GM19463 (cell line): ENCODE results near the gene MIX23.

ENCODE experiments used
- ATAC-seq: cut with Tn5 transposase; IDR thresholded peaks from one replicate; pipeline ENCODE4 v1.9.1; 2021; ENCODE audit warnings: mild to moderate bottlenecking, moderate library complexity; ENCODE audit not compliant: unreplicated experiment

Gene MIX23

DNA sequence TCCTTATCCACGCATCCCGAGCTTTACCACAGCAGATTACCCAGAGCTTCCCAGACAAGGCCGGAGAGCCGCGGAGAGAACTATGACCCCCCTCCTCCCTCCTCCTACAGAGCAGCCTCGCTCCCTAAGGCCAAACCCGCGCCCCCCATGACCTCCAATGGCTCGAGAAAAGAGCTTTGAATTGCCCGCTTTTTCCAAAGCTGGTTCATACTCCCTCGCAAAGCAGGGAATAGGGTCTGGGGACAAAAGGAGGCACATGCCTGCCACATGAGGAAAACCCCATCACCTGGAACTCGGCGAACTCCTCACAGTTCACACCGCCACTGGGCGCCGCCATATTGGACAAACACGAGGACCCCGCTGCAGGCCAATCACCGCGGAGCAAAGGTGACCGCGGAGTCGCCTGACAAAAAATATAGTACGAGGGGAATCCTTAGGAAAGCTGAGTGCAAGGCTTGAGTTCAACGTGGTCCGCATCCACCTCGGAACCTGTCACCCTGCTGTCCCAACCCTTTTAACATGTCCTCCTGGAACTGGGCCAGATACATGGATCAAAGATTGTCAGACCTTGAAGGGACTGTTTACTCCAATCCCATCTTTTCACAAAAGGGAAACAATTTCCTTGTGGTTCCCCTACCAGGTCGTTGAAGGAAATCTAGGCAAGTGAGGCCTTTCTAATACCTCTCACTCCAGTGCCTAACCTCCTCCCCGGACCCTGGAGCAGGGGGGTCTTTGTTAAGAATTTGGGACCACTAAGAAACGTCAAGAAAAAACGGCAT lies at the start of gene MIX23:
Gene MIX23 (minus strand): TSS at position 344 of the 779 bp plus-strand sequence. CDS start 7 bp downstream, at position 337.
- peak; percentile 31 for ATAC-seq

DNA sequence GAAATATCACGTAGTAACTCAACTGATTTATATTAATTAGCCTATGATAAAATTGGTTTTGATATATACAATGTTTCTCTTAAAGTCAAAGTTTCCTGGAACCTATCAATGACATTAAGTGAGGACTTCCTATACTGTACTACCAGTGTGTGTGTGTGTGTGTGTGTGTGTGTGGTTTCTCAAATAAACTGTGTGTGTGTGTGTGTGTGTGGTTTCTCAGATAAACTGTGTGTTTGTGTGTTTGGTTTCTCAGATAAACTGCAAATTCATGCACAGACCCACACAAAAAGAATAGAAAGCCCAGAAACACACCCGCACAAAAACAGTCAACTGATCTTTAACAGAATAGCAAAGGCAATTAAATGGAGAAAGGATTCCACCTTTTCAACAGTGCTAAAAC lies 47.3 kb upstream of the MIX23 start:
- no peak for ATAC-seq

- ATAC-seq = no peak
These were observed 44.9 kb upstream of the MIX23 start for GRCh38 chr3:122427857-122428471.

- no peak for ATAC-seq
These were observed 38.8 kb upstream of the MIX23 start for GRCh38 chr3:122421836-122422235.

GRCh38 chr3:122421101-122421500 lies 38.1 kb upstream of the MIX23 start:
- no peak for ATAC-seq

DNA sequence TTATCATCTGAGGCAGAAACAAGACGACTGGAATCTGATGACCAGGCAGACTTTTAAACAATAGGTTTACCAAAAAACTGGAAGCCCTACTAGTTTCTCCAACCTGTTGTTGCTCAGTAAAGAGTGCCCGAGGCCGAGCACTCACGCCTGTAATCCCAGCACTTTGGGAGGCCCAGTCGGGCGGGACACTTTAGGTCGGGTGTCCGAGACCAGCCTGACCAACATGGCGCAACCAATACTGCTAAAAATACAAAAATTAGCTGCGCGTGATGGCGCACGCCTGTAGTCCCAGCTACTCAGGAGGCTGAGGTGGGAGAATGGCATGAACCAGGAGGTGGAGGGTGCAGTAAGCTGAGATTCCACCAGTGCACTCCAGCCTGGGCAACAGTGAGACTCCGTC lies 33.9 kb upstream of the MIX23 start:
- no peak for ATAC-seq

DNA sequence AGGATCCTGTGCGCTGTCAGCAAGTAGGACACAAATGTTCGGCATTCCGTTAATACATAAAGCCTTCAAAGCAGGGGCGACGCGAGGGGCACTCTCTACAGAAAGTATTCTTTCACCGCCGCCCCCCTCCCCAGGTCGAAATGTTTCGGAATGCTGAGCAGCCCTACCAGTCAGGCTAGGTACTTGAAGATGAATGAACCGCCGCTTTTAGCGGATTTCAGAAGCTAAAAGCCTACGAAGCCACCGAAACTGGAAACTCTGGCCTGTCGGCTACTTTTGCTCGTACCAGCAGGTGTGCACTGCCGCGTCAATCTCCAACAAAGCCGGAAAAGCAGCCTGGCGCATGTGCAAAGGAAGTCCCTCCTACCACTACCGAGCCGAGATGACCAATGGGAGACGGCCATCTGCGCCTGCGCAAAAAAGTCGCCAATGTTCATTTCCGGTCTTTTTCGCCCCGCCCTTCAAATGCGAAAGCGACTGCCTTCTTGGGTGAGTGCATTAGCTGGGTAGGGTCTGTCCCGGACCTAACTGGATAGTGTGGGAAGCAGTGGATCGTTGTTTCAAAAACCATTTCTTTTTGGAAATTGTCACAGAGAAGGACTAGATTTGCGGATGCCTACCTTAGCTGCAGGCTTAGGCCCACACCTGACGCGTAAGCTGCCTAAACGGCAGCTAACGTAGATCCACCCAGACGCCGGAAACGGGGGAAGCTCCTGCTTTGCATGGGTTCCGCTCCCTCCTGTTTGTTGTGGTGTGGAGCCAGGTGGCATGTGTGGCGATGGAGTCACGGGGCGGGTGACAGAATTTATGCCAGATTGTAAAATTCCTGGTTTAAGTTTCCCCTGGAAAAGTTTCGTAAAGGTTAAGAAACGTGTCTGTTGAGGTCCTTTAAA lies 33.0 kb upstream of the MIX23 start, which contains the start of gene WDR5B:
Gene WDR5B (minus strand): TSS at position 301 of the 893 bp plus-strand sequence. CDS start 534 bp downstream, outside the sequence.
- ATAC-seq = peak; percentile 87

DNA sequence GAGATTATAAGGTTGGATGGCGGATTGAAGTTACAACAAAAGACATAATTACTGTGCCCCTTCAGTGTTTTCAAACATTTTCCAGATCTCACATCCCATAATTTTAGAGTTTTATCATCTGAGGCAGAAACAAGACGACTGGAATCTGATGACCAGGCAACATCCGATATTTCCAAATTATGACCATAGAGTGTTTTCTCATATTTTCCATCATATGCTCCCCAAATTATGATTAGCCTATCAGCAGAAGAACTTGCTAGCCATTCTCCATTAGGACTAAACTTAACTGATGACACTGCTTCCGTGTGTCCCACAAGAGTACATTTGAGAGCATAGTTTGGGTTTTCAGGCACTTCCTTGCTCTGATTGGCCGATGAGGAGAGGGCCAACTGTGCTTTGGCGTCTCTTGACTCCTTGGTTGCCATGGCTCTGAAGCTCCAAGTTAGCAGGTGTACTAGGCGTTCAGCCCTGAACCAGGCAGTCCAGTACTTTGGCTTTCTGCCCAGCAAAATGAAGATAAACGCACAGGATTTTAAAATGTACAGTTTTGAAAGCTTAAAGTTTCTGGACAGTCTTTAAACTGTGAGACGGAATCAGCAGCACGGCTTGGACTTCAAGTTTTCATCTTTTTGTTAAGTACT lies 32.2 kb upstream of the MIX23 start:
- ATAC-seq = peak; percentile 44

GRCh38 chr3:122414391-122414790 lies 31.4 kb upstream of the MIX23 start:
- ATAC-seq = no peak

- no peak for ATAC-seq
These were observed 27.6 kb upstream of the MIX23 start for GRCh38 chr3:122410639-122411038.

GRCh38 chr3:122410111-122410510 lies 27.1 kb upstream of the MIX23 start:
- no peak for ATAC-seq

- no peak for ATAC-seq
These were observed 26.4 kb upstream of the MIX23 start for GRCh38 chr3:122409446-122409845.

- ATAC-seq = no peak
These were observed 24.9 kb upstream of the MIX23 start for GRCh38 chr3:122407946-122408345.

DNA sequence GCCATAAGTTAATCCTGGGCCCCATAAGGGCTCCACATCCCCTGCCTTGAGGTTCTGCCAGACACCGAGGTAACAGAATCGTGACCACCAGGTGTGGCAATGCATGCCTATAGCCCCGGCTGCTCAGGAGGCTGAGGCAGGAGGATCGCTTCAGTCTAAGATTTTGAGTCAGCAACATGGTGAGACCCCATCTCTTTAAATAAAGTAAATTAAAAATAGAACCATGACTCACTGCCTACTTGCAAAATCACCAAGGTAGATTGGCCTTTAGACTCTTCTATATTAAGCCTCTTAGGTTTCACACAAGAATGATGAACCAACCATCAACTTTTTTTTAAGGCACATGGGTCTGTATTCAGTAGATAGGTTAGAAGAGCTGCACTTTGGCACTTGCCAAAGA lies 23.2 kb upstream of the MIX23 start:
- ATAC-seq = no peak

DNA sequence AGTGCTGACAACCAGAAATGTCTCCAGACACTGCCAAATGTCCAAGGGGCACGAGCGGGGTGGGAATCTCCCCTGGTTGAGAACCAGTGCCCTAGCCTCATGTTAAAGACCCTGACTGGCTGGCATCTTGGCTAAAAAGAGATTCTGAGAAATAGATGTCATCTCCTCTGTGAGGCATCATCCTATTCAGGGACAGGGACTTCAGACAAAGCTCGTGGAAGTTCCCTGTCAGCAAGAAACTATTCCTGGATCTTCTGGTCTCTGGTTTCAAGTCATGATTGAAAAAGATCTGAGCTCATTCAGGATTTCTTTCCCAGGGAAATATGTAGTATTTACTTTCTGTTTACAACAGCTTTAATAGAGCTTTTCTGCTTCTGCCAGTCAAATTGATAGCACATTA lies 22.0 kb upstream of the MIX23 start:
- no peak for ATAC-seq

GRCh38 chr3:122403489-122403888 lies 20.5 kb upstream of the MIX23 start:
- ATAC-seq = no peak

GRCh38 chr3:122398920-122399319 lies 15.9 kb upstream of the MIX23 start:
- no peak for ATAC-seq

DNA sequence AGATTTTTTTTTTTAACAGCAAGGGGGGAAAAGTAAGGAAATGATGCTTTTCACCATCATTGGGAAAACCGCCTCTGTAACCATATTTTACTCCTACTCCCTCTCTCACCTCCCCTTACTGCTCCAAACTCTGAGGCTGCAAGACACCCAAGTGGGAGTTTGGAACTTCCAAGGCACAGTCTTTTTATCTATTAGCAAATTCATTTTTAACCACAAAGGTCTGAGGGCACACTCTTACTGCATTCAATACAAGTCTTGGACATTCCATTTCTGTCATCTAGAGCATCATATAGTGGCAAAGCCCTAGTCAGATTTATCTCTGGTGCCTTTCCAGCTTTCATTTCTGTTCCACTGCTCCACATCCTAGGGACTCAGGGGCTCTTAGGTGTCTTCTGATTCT lies 14.2 kb upstream of the MIX23 start:
- ATAC-seq = no peak

DNA sequence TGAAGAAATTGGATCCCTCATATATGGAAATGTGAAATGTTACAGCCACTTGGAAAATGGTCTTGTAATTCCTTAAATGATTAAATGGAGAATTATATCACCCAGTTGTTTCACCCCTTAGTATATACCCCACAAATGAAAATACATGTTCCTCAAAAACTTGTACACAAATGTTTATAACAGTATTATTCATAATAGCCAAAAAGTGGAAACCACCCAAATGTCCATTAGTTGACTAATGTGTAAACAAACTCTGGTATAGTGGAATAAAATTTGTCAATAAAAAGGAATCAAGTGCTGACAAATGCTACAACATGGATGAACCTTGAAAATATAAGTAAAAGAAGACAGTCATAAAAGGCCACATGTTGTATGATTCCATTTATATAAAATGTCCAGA lies 13.5 kb upstream of the MIX23 start:
- ATAC-seq = no peak

- ATAC-seq = no peak
These were observed 12.6 kb upstream of the MIX23 start for GRCh38 chr3:122395582-122395981.

- ATAC-seq = no peak
These were observed 11.1 kb upstream of the MIX23 start for GRCh38 chr3:122394173-122394572.
